PC-3 (cell line): ENCODE data around the gene ETV3. TPM values are rescaled to one million over a fixed set of nuclear protein-coding genes. Genes with fewer than 3 reads are reported as not detected.
"Not testable (repeated sequence)": the region's sequence is repeated elsewhere in the genome, so short reads cannot be mapped to it uniquely, and the experiment has no call there.

ENCODE experiments used
- ATAC-seq: fragments of 200-7000 bp; cut with Tn5 transposase; 2 replicates; pipeline ENCODE4 v1.9.1; 2020; ENCODE audit warnings: mild to moderate bottlenecking, moderate library complexity
- Bru-seq: library from RNA; stranded (reverse); fragments of 400-500 nt; gene quantifications from one replicate; lab custom pipeline; 2021; lab: Mats Ljungman, UMichigan
- BruChase-seq, 2 experiments: library from RNA; stranded (reverse); fragments of 400-500 nt; gene quantifications; one replicate each; lab custom pipeline; 2021; lab: Mats Ljungman, UMichigan
- BruUV-seq: library from RNA; stranded (reverse); fragments of 400-500 nt; replicated peaks from 2 replicates; lab custom pipeline; 2021; lab: Mats Ljungman, UMichigan
- CTCF ChIA-PET: fragments of 300-600 bp; sonication (Branson Sonifier 250); formaldehyde crosslinking; loops from one replicate; lab custom pipeline; 2022; ENCODE audit warnings: antibody characterized with exemption; lab: Charles Lee
- POLR2A ChIA-PET: fragments of 300-600 bp; sonication (Branson Sonifier 250); formaldehyde crosslinking; loops from one replicate; lab custom pipeline; 2022; ENCODE audit warnings: antibody characterized with exemption; ENCODE audit not compliant: unreplicated experiment; lab: Charles Lee
- DNase-seq: peaks from one replicate; pipeline ENCODE4 v3.0.0-alpha.2; 2015
- H2AFZ ChIP-seq: fragments of 300-600 bp; sonication (generic); 2 replicates; pipeline ENCODE4 v1.6.0; 2016; ENCODE audit warnings: antibody characterized with exemption, low read length
- H3F3A ChIP-seq: fragments of 300-600 bp; sonication (generic); one replicate; pipeline ENCODE4 v1.6.0; 2017; ENCODE audit warnings: antibody characterized with exemption, low read length, control low read depth, mild to moderate bottlenecking; ENCODE audit not compliant: unreplicated experiment
- H3K27ac ChIP-seq: fragments of 300-600 bp; sonication (generic); 2 replicates; pipeline ENCODE4 v1.5.1; 2016; ENCODE audit warnings: mild to moderate bottlenecking, low read length
- H3K27me3 ChIP-seq: fragments of 300-600 bp; sonication (generic); 2 replicates; pipeline ENCODE4 v1.6.1; 2016; ENCODE audit warnings: low read length, mixed read lengths
- H3K36me3 ChIP-seq: fragments of 300-600 bp; sonication (generic); 2 replicates; pipeline ENCODE4 v1.6.1; 2016; ENCODE audit warnings: low read depth, mixed run types, low read length, mixed read lengths
- H3K4me1 ChIP-seq: fragments of 300-600 bp; sonication (generic); 2 replicates; pipeline ENCODE4 v1.5.1; 2016; ENCODE audit warnings: low read length; ENCODE audit not compliant: insufficient read depth
- H3K4me2 ChIP-seq: fragments of 300-600 bp; sonication (generic); 2 replicates; pipeline ENCODE4 v1.6.0; 2016; ENCODE audit warnings: low read length
- H3K4me3 ChIP-seq: fragments of 300-600 bp; sonication (generic); 2 replicates; pipeline ENCODE4 v1.5.1; 2016; ENCODE audit warnings: mild to moderate bottlenecking, low read length, mixed read lengths
- H3K79me2 ChIP-seq: fragments of 300-600 bp; sonication (generic); 2 replicates; pipeline ENCODE4 v1.6.1; 2017; ENCODE audit warnings: low read length, mixed read lengths
- H3K9ac ChIP-seq: fragments of 300-600 bp; sonication (generic); 2 replicates; pipeline ENCODE4 v1.6.0; 2016; ENCODE audit warnings: mild to moderate bottlenecking, low read length
- H3K9me2 ChIP-seq: fragments of 300-600 bp; sonication (generic); replicated peaks from 2 replicates; pipeline ENCODE4 v1.6.1; 2016; ENCODE audit warnings: mixed run types, low read length, mixed read lengths
- H3K9me3 ChIP-seq: fragments of 300-600 bp; sonication (generic); 2 replicates; pipeline ENCODE4 v1.6.1; 2016; ENCODE audit warnings: low read length, mixed read lengths
- H4K20me1 ChIP-seq: fragments of 300-600 bp; sonication (generic); 2 replicates; pipeline ENCODE4 v1.6.1; 2016; ENCODE audit warnings: low read length, mixed read lengths
- CTCF ChIP-seq: fragments of 300-600 bp; sonication (generic); conservative IDR thresholded peaks from 2 replicates; pipeline ENCODE4 v1.5.1; 2017; ENCODE audit warnings: antibody characterized with exemption, low read depth, mild to moderate bottlenecking, low read length
- EZH2 ChIP-seq: fragments of 300-600 bp; sonication (generic); IDR thresholded peaks from one replicate; pipeline ENCODE4 v1.6.1; 2017; ENCODE audit warnings: antibody characterized with exemption, mild to moderate bottlenecking, low read length; ENCODE audit not compliant: unreplicated experiment
- EZH2phosphoT487 ChIP-seq: fragments of 300-600 bp; sonication (generic); IDR thresholded peaks from 2 replicates; pipeline ENCODE4 v1.6.1; 2018; ENCODE audit warnings: mild to moderate bottlenecking, antibody characterized with exemption, low read length, borderline replicate concordance
- intact Hi-C: fragments of 100-400 bp; cut with micrococcal nuclease; formaldehyde crosslinking; loops from 2 replicates; pipeline ENCODE4 v1.9.0; 2023
- long read RNA-seq: library from polyadenylated mRNA; unstranded; transcript quantifications from one replicate; pipeline ENCODE4 v2.0.0, GENCODE V29; 2021; ENCODE audit not compliant: unreplicated experiment
- total RNA-seq: library from RNA; depleted of rRNA; stranded (reverse); fragments of >200 nt; gene quantifications from 2 replicates; pipeline ENCODE4 v1.2.3, GENCODE V29; 2014; rRNA removed

The ETV3 gene
- 10.1 and 12.2 TPM in 2 replicates for total RNA-seq
- percentile 87 among the genes with signal in this experiment for Bru-seq, nascent RNA
- percentile 88 among the genes with signal in this experiment for BruChase-seq, experiment 1, labeled RNA remaining after a 6-hour chase
- percentile 95 among the genes with signal in this experiment for BruChase-seq, experiment 2, labeled RNA remaining after a 2-hour chase
- long read RNA-seq, partial matches to known transcripts: 1 of 7 reads
- long read RNA-seq, other reads (novel, unspliced or antisense): 6 of 7 reads

- H3K9me2 ChIP-seq: no peaks in the 10 kb centered on the region
- TSS peak; percentile 72 for BruUV-seq
- ATAC-seq: peak; percentile 93
These were observed at the start of gene ETV3 for GRCh38 chr1:157138220-157139051. TSS of gene ETV3 (minus strand) at chr1:157138395. CDS start at chr1:157136352, 2,043 bp downstream.

GRCh38 chr1:157186281-157186992 is 48.2 kb upstream of the ETV3 start:
- H3K9ac ChIP-seq: no peak overlapping the region
- no peak overlapping the region for H3K27ac ChIP-seq
- intact Hi-C loops: no loop called here
- no peaks in the 10 kb centered on the region for H3F3A ChIP-seq
- no peaks in the 10 kb centered on the region for H3K4me1 ChIP-seq
- no peak overlapping the region for H2AFZ ChIP-seq
- ATAC-seq (no peak), DNase-seq (no peak)
- H4K20me1 ChIP-seq: no peaks in the 10 kb centered on the region
- H3K4me2 ChIP-seq: no peak overlapping the region
- TF ChIP-seq EZH2phosphoT487: no peak
- no peaks in the 10 kb centered on the region for H3K9me3 ChIP-seq
- no peak overlapping the region for H3K4me3 ChIP-seq
- no peaks in the 10 kb centered on the region for H3K9me2 ChIP-seq
- no TSS peak for BruUV-seq
- ChIA-PET POLR2A (no interaction called here), CTCF (no interaction called here)
- peaks cover 97% of the 10 kb centered on the region for H3K27me3 ChIP-seq
- no peaks in the 10 kb centered on the region for H3K79me2 ChIP-seq
- H3K36me3 ChIP-seq: no peaks in the 10 kb centered on the region

More at GRCh38 chr1:157138220-157139051, at the start of gene ETV3:
- intact Hi-C loops: no loop called here
- H3K4me3 ChIP-seq: peak within 1 kb of the TSS; percentile 93
- peak within 1 kb of the TSS; percentile 85 for H2AFZ ChIP-seq
- POLR2A ChIA-PET: interaction anchor here (0.6 kb wide), 1 partner anchor 71 kb away, joined by 5 read pairs; no protein-coding TSS in a partner anchor
- H3K79me2 ChIP-seq: peaks cover 38% of the 10 kb centered on the region
- peak within 1 kb of the TSS; percentile 88 for H3K9ac ChIP-seq
- peak; percentile 94 for DNase-seq
- H3K4me2 ChIP-seq: peak within 1 kb of the TSS; percentile 92
- CTCF ChIA-PET: interaction anchor here (3.1 kb wide), 1 partner anchor 48 kb away, joined by 18 read pairs; no protein-coding TSS in a partner anchor
- H4K20me1 ChIP-seq: peaks cover 21% of the 10 kb centered on the region
- H3K27ac ChIP-seq: peak within 1 kb of the TSS; percentile 48
- no peaks in the 10 kb centered on the region for H3K9me3 ChIP-seq
- H3K27me3 ChIP-seq: no peaks in the 10 kb centered on the region
- H3K36me3 ChIP-seq: peaks cover 24% of the 10 kb centered on the region
- no peaks in the 10 kb centered on the region for H3F3A ChIP-seq
- TF ChIP-seq CTCF (no peak), EZH2phosphoT487 (peak; percentile 90), EZH2 (no peak)
- H3K4me1 ChIP-seq: peaks cover 17% of the 10 kb centered on the region

GRCh38 chr1:157183870-157184269 is 45.7 kb upstream of the ETV3 start:
- CTCF ChIA-PET: no interaction called here
- BruUV-seq: no TSS peak
- DNase-seq (no peak), ATAC-seq (no peak)
- Histone ChIP-seq H3K4me1 (no peaks in the 10 kb centered on the region), H4K20me1 (no peaks in the 10 kb centered on the region), H2AFZ (no peak overlapping the region), H3K27me3 (peaks cover 94% of the 10 kb centered on the region), H3K4me2 (no peak overlapping the region), H3F3A (no peaks in the 10 kb centered on the region), H3K9me3 (no peaks in the 10 kb centered on the region), H3K36me3 (no peaks in the 10 kb centered on the region), H3K9ac (no peak overlapping the region), H3K9me2 (no peaks in the 10 kb centered on the region), H3K4me3 (no peak overlapping the region), H3K79me2 (no peaks in the 10 kb centered on the region), H3K27ac (no peak overlapping the region)
- no peak for TF ChIP-seq EZH2phosphoT487
- TF ChIP-seq CTCF: no peak
- TF ChIP-seq EZH2: no peak
- intact Hi-C loops: no loop called here
- POLR2A ChIA-PET: no interaction called here

GRCh38 chr1:157182371-157182770 is 44.2 kb upstream of the ETV3 start:
- not testable (repeated sequence) for H3F3A ChIP-seq

More at GRCh38 chr1:157182371-157182770, 44.2 kb upstream of the ETV3 start:
- peaks cover 93% of the 10 kb centered on the region for H3K27me3 ChIP-seq
- H3K36me3 ChIP-seq, H3K79me2 ChIP-seq, DNase-seq, H4K20me1 ChIP-seq, H3K9me2 ChIP-seq, intact Hi-C loops, POLR2A ChIA-PET, H3K4me2 ChIP-seq, H3K9ac ChIP-seq, H2AFZ ChIP-seq, CTCF ChIA-PET, H3K4me1 ChIP-seq, H3K27ac ChIP-seq, H3K4me3 ChIP-seq, H3K9me3 ChIP-seq, BruUV-seq, ATAC-seq: not testable (repeated sequence)
